Common myeloid progenitor, CD34-positive (primary cell): Measurements from ENCODE around the gene PARP14.
"Not testable (repeated sequence)": the region's sequence is repeated elsewhere in the genome, so short reads cannot be mapped to it uniquely, and the experiment has no call there.

Experiments used
- CTCF ChIA-PET: fragments of 350-600 bp; sonication (Branson Sonifier 250); formaldehyde crosslinking; loops from one replicate; lab custom pipeline; 2021; ENCODE audit warnings: antibody characterized with exemption; lab: Charles Lee
- POLR2A ChIA-PET: fragments of 350-600 bp; sonication (Branson Sonifier 250); formaldehyde crosslinking; loops from one replicate; lab custom pipeline; 2021; ENCODE audit warnings: antibody characterized with exemption; lab: Charles Lee
- DNase-seq, 3 donors: peaks; one replicate each; pipeline versions ENCODE4 v3.0.0 to v3.0.0-alpha.2; 2013
- H3K27ac ChIP-seq, 2 experiments: 1 replicate in 1 of 2; 2 replicates in 1 of 2; pipeline ENCODE4 v1.7.0; 2013; ENCODE audit warnings: inconsistent platforms in 2 of 2, low read length in 2 of 2, mild to moderate bottlenecking in 2 of 2, low read depth in 1 of 2, moderate library complexity in 1 of 2; ENCODE audit not compliant: severe bottlenecking in 2 of 2, insufficient read depth in 1 of 2, poor library complexity in 1 of 2
- H3K27me3 ChIP-seq, 5 experiments: replicated peaks in 2 of 5; 1 replicate in 3 of 5; 2 replicates in 2 of 5; pipeline versions ENCODE4 v1.6.1 to v1.7.0; 2013; ENCODE audit warnings: low read length in 4 of 5, mild to moderate bottlenecking in 2 of 5, moderate library complexity in 2 of 5, inconsistent platforms in 1 of 5; ENCODE audit not compliant: insufficient read depth in 5 of 5, control insufficient read depth in 4 of 5
- H3K36me3 ChIP-seq, 4 experiments: 1 replicate in 2 of 4; 2 replicates in 2 of 4; pipeline versions ENCODE4 v1.6.1 to v1.7.0; 2013; ENCODE audit warnings: low read length in 3 of 4, control low read depth in 1 of 4, mild to moderate bottlenecking in 1 of 4; ENCODE audit not compliant: control insufficient read depth in 4 of 4, insufficient read depth in 4 of 4
- H3K4me1 ChIP-seq, 4 experiments: 1 replicate in 3 of 4; 2 replicates in 1 of 4; pipeline versions ENCODE4 v1.6.1 to v1.7.1; 2013; ENCODE audit warnings: low read length in 3 of 4, mild to moderate bottlenecking in 3 of 4, control low read depth in 1 of 4, inconsistent platforms in 1 of 4, moderate library complexity in 1 of 4; ENCODE audit not compliant: control insufficient read depth in 4 of 4, insufficient read depth in 4 of 4; ENCODE audit errors: control extremely low read depth in 1 of 4
- H3K4me3 ChIP-seq, 7 experiments: 1 replicate in 4 of 7; 2 replicates in 3 of 7; pipeline versions ENCODE4 v1.5.1 to v1.7.0; 2013; ENCODE audit warnings: mild to moderate bottlenecking in 7 of 7, low read length in 6 of 7, moderate library complexity in 6 of 7, inconsistent platforms in 2 of 7, low read depth in 2 of 7, control low read depth in 1 of 7; ENCODE audit not compliant: insufficient read depth in 4 of 7, control insufficient read depth in 1 of 7; ENCODE audit errors: extremely low read depth in 1 of 7
- H3K9me3 ChIP-seq, 5 experiments: 1 replicate in 4 of 5; 2 replicates in 1 of 5; pipeline versions ENCODE4 v1.6.1 to v1.7.1; 2013; ENCODE audit warnings: low read length in 4 of 5, mild to moderate bottlenecking in 2 of 5, inconsistent platforms in 1 of 5, low read depth in 1 of 5, moderate library complexity in 1 of 5; ENCODE audit not compliant: control insufficient read depth in 4 of 5, insufficient read depth in 2 of 5; ENCODE audit errors: control extremely low read depth in 1 of 5
- WGBS: methylation state at CpG from one replicate; pipeline ENCODE4 v1.1.5; 2013; ENCODE audit not compliant: insufficient coverage; 5-methylcytosine and 5-hydroxymethylcytosine counted together

PARP14 gene

GRCh38 chr3:122694966-122695365 lies 14.3 kb downstream of the PARP14 start:
- H3K27me3 ChIP-seq: no peaks in the 10 kb centered on the region
- H3K36me3 ChIP-seq: peaks cover 8 to 79% (median 65%) of the 10 kb centered on the region in 4 experiments
- POLR2A ChIA-PET: no interaction called here
- CTCF ChIA-PET: no interaction called here
- H3K9me3 ChIP-seq: no peaks in the 10 kb centered on the region
- WGBS: 83% methylated on average over 3 of the region's 7 CpGs
- no peak overlapping the region for H3K27ac ChIP-seq
- peak in 1 of 3 donors; percentile 16 for DNase-seq
- H3K4me3 ChIP-seq: no peak overlapping the region
- no peaks in the 10 kb centered on the region for H3K4me1 ChIP-seq

GRCh38 chr3:122695927-122696561 lies 15.4 kb downstream of the PARP14 start:
- H3K27ac ChIP-seq: no peak overlapping the region
- peaks cover 11 to 89% (median 67%) of the 10 kb centered on the region in 4 experiments for H3K36me3 ChIP-seq
- CTCF ChIA-PET: interaction anchor here (0.8 to 1.5 kb wide), 2 partner anchors 8 to 16 kb away, joined by 3 to 4 read pairs; no protein-coding TSS in a partner anchor

GRCh38 chr3:122697952-122698620 lies 17.4 kb downstream of the PARP14 start:
- Histone ChIP-seq H3K27ac (no peak overlapping the region), H3K9me3 (no peaks in the 10 kb centered on the region), H3K4me1 (no peaks in the 10 kb centered on the region), H3K27me3 (no peaks in the 10 kb centered on the region), H3K36me3 (peaks cover 13 to 96% (median 68%) of the 10 kb centered on the region in 4 experiments), H3K4me3 (no peak overlapping the region)
- DNase-seq: peak in 2 of 3 donors; percentile 10 to 20
- CTCF ChIA-PET: interaction anchor here (1.0 kb wide), 1 partner anchor 19 kb away, joined by 3 read pairs; no protein-coding TSS in a partner anchor
- no CpG with 5 or more reads among the region's 2 CpGs for WGBS
- POLR2A ChIA-PET: no interaction called here

More at GRCh38 chr3:122695927-122696561, 15.4 kb downstream of the PARP14 start:
- H3K9me3 ChIP-seq: no peaks in the 10 kb centered on the region
- DNase-seq: no peak
- no peaks in the 10 kb centered on the region for H3K27me3 ChIP-seq
- H3K4me1 ChIP-seq: no peaks in the 10 kb centered on the region
- H3K4me3 ChIP-seq: no peak overlapping the region
- POLR2A ChIA-PET: no interaction called here

GRCh38 chr3:122700193-122700592 lies 19.6 kb downstream of the PARP14 start:
- CTCF ChIA-PET: interaction anchor here (1.8 kb wide), 1 partner anchor 13 kb away, joined by 4 read pairs; no protein-coding TSS in a partner anchor
- H3K27me3 ChIP-seq: no peaks in the 10 kb centered on the region
- no peaks in the 10 kb centered on the region for H3K9me3 ChIP-seq
- WGBS: 100% methylated on average over 2 of the region's 2 CpGs
- no peaks in the 10 kb centered on the region for H3K4me1 ChIP-seq
- peaks cover 21 to 93% (median 66%) of the 10 kb centered on the region in 4 experiments for H3K36me3 ChIP-seq
- no peak for DNase-seq
- POLR2A ChIA-PET: no interaction called here
- no peak overlapping the region for H3K27ac ChIP-seq
- no peak overlapping the region for H3K4me3 ChIP-seq

GRCh38 chr3:122705379-122705778 lies 24.7 kb downstream of the PARP14 start:
- no peak for DNase-seq
- H3K4me3 ChIP-seq: no peak overlapping the region
- H3K4me1 ChIP-seq: no peaks in the 10 kb centered on the region
- ChIA-PET CTCF (interaction anchor here (1.1 to 1.9 kb wide), 2 partner anchors 8 to 50 kb away, joined by 5 read pairs; no protein-coding TSS in a partner anchor), POLR2A (no interaction called here)
- H3K27ac ChIP-seq: no peak overlapping the region
- H3K36me3 ChIP-seq: peaks cover 31 to 81% (median 44%) of the 10 kb centered on the region in 4 experiments
- no peaks in the 10 kb centered on the region for H3K27me3 ChIP-seq
- WGBS: no CpG with 5 or more reads among the region's 1 CpG
- H3K9me3 ChIP-seq: peaks cover 0 to 2% (median 0%) of the 10 kb centered on the region in 5 experiments

- H3K4me1 ChIP-seq, H3K4me3 ChIP-seq, H3K9me3 ChIP-seq, DNase-seq, POLR2A ChIA-PET, H3K27ac ChIP-seq, H3K27me3 ChIP-seq, CTCF ChIA-PET: not testable (repeated sequence)
- no CpG with 5 or more reads among the region's 1 CpG for WGBS
- H3K36me3 ChIP-seq: peaks cover 21 to 77% (median 32%) of the 10 kb centered on the region in 4 experiments
Measured at GRCh38 chr3:122710616-122711251, 30.1 kb downstream of the PARP14 start.
